Stimulated activated CD8-positive, alpha-beta memory T cell treated with anti-CD3 and anti-CD28 coated beads, Interleukin-12 subunit alpha, Interleukin-12 subunit beta, amount 100 ng/mL, for 24 hours (primary cell): ENCODE data around the gene KLHDC9.

Experiments used
- DNase-seq: peaks from one replicate; pipeline ENCODE4 v3.0.0-alpha.2; 2020; ENCODE audit errors: extremely low read depth

KLHDC9 gene

GRCh38 chr1:161076410-161076809, 21.8 kb upstream of the KLHDC9 start:
- DNase-seq = no peak

GRCh38 chr1:161077426-161077825, 20.7 kb upstream of the KLHDC9 start:
- DNase-seq = no peak

GRCh38 chr1:161079436-161080110, 18.6 kb upstream of the KLHDC9 start:
- DNase-seq = no peak

GRCh38 chr1:161080441-161081405, 17.4 kb upstream of the KLHDC9 start:
- DNase-seq = no peak

- DNase-seq = no peak
Observed at GRCh38 chr1:161081519-161081918, 16.6 kb upstream of the KLHDC9 start.

GRCh38 chr1:161082483-161082882, 15.7 kb upstream of the KLHDC9 start:
- DNase-seq = no peak

- no peak for DNase-seq
Observed at GRCh38 chr1:161082996-161083747, 15.0 kb upstream of the KLHDC9 start.

- no peak for DNase-seq
Observed at GRCh38 chr1:161083748-161084596, 14.2 kb upstream of the KLHDC9 start.

GRCh38 chr1:161084597-161084988, 13.6 kb upstream of the KLHDC9 start:
- DNase-seq = no peak

- DNase-seq = no peak
Observed at GRCh38 chr1:161085165-161085564, 13.0 kb upstream of the KLHDC9 start.

GRCh38 chr1:161086457-161086856, 11.7 kb upstream of the KLHDC9 start:
- DNase-seq = no peak

- no peak for DNase-seq
Observed at GRCh38 chr1:161088587-161089110, 9.5 kb upstream of the KLHDC9 start.

GRCh38 chr1:161089251-161089924, 8.8 kb upstream of the KLHDC9 start, which contains the start of gene NECTIN4:
Gene NECTIN4, minus strand, starts transcription at chr1:161089558. Its CDS starts 262 bp downstream, at chr1:161089296.
- DNase-seq = no peak

- no peak for DNase-seq
Observed at GRCh38 chr1:161089938-161090337, 8.2 kb upstream of the KLHDC9 start.

- DNase-seq = no peak
Observed at GRCh38 chr1:161090617-161091016, 7.5 kb upstream of the KLHDC9 start.

- no peak for DNase-seq
Observed at GRCh38 chr1:161091093-161091492, 7.1 kb upstream of the KLHDC9 start.

- DNase-seq = no peak
Observed at GRCh38 chr1:161091796-161092507, 6.2 kb upstream of the KLHDC9 start.

- no peak for DNase-seq
Observed at GRCh38 chr1:161092621-161093028, 5.5 kb upstream of the KLHDC9 start.

- no peak for DNase-seq
Observed at GRCh38 chr1:161094481-161094880, 3.7 kb upstream of the KLHDC9 start.

- DNase-seq = no peak
Observed at GRCh38 chr1:161095230-161095629, 2.9 kb upstream of the KLHDC9 start.
